ENCODE data around the gene APOB. TPM values are rescaled to one million over a fixed set of nuclear protein-coding genes. Genes with fewer than 3 reads are reported as not detected.

APOB gene
- not detected for total RNA-seq

GRCh38 chr2:21043744-21044532 is at the start of gene APOB:
APOB (minus strand) TSS chr2:21044073; CDS start chr2:21043945, 128 bp downstream.
- ChIA-PET POLR2A (no interaction called here), CTCF (interaction anchor here (1.0 kb wide), 1 partner anchor 10 kb away, joined by 3 read pairs; no protein-coding TSS in a partner anchor)

GRCh38 chr2:21092308-21092869 is 48.5 kb upstream of the APOB start:
- ChIA-PET POLR2A (no interaction called here), CTCF (no interaction called here)

- ChIA-PET CTCF (no interaction called here), POLR2A (no interaction called here)
These were observed 40.5 kb upstream of the APOB start for GRCh38 chr2:21084401-21084800.

- ChIA-PET CTCF (no interaction called here), POLR2A (no interaction called here)
These were observed 39.6 kb upstream of the APOB start for GRCh38 chr2:21083482-21083881.

GRCh38 chr2:21078296-21078695 is 34.4 kb upstream of the APOB start:
- ChIA-PET POLR2A (no interaction called here), CTCF (no interaction called here)

GRCh38 chr2:21072477-21073242 is 28.8 kb upstream of the APOB start:
- ChIA-PET CTCF (no interaction called here), POLR2A (no interaction called here)

GRCh38 chr2:21070341-21071257 is 26.7 kb upstream of the APOB start:
- ChIA-PET POLR2A (no interaction called here), CTCF (no interaction called here)

GRCh38 chr2:21069746-21070340 is 26.0 kb upstream of the APOB start:
- ChIA-PET POLR2A (no interaction called here), CTCF (no interaction called here)

- POLR2A ChIA-PET: no interaction called here
- CTCF ChIA-PET: interaction anchor here (0.6 kb wide), 1 partner anchor 410 kb away, joined by 3 read pairs; no protein-coding TSS in a partner anchor
These were observed 24.1 kb upstream of the APOB start for GRCh38 chr2:21067859-21068537.

- POLR2A ChIA-PET: no interaction called here
- CTCF ChIA-PET: no interaction called here
These were observed 23.3 kb upstream of the APOB start for GRCh38 chr2:21067125-21067524.

GRCh38 chr2:21059885-21060610 is 16.2 kb upstream of the APOB start:
- CTCF ChIA-PET: no interaction called here
- POLR2A ChIA-PET: no interaction called here

- POLR2A ChIA-PET: no interaction called here
These were observed 13.2 kb upstream of the APOB start for GRCh38 chr2:21057097-21057496.

GRCh38 chr2:21055879-21056790 is 12.3 kb upstream of the APOB start:
- ChIA-PET POLR2A (no interaction called here), CTCF (no interaction called here)

More at GRCh38 chr2:21057097-21057496, 13.2 kb upstream of the APOB start:
- CTCF ChIA-PET: no interaction called here

- ChIA-PET CTCF (no interaction called here), POLR2A (no interaction called here)
These were observed 11.6 kb upstream of the APOB start for GRCh38 chr2:21055451-21055850.

GRCh38 chr2:21054011-21054410 is 10.1 kb upstream of the APOB start:
- CTCF ChIA-PET: interaction anchor here (1.0 kb wide), 1 partner anchor 9 kb away, joined by 3 read pairs; no protein-coding TSS in a partner anchor
- POLR2A ChIA-PET: no interaction called here

GRCh38 chr2:21052044-21052443 is 8.2 kb upstream of the APOB start:
- POLR2A ChIA-PET: no interaction called here
- CTCF ChIA-PET: no interaction called here

- POLR2A ChIA-PET: no interaction called here
These were observed 6.3 kb upstream of the APOB start for GRCh38 chr2:21050164-21050563.

More at GRCh38 chr2:21050164-21050563, 6.3 kb upstream of the APOB start:
- CTCF ChIA-PET: no interaction called here
